ENCODE data around the gene TYROBP. TPM values are rescaled to one million over a fixed set of nuclear protein-coding genes. Genes with fewer than 3 reads are reported as not detected.

TYROBP gene
- total and polyA plus RNA-seq, 2 of the 8 experiments (the other 6 are each of a cell fraction or from before 2014, with no cell fraction given) = 0.18 TPM; not detected in 1

DNA sequence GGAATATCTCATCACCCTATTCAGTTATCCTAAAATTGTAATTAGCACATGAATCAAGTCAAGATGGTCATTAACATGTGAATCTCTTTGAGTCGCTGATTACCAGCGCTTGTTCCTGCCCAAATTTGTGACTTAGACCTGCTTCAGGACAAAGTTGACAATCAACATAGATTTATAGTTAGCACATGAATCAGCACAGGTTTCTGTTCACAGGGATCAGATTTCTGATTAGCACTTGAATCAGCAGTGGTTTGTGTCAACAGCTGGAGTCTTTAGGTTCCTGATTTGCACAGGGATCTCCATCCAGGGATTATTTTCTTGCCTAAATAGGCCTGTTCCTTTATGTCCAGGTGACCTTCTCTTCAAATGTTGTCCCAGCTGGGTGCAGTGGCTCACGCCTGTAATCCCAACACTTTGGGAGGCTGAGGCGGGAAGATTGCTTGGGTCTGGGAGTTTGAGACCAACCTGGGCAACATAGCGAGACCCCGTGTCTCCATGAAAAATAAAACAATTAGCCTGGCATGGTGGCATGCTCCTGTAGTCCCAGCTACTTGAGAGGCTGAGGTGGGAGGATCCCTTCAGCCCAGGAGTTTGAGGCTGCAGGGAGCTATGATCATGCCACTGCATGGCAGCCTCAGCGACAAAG is 24.3 kb upstream of the TYROBP start:
- H4K20me1 ChIP-seq (replicated peaks in 1 of 2; ENCODE audit: control insufficient read depth in 1 of 2, insufficient read depth in 2 of 2, low read length in 2 of 2) = no peaks in the 10 kb centered on the region
- no peak overlapping the region for H4K91ac ChIP-seq (replicated peaks; ENCODE audit: insufficient read length, low read length)
- H2BK20ac ChIP-seq (ENCODE audit: low read length) = no peak overlapping the region
- CTCF ChIA-PET (ENCODE audit: partially characterized antibody) = interaction anchor here (0.5 to 3.3 kb wide), 11 partner anchors 11 to 328 kb away, joined by 3 to 13 read pairs (median 4); partner anchors contain the start of gene KIRREL2
- no peak overlapping the region for H3K56ac ChIP-seq (replicated peaks; ENCODE audit: insufficient read length, low read depth, low read length)
- H2BK15ac ChIP-seq (ENCODE audit: low read length) = no peak overlapping the region; the same call in 1 of the 2 replicates
- H3K9me3 ChIP-seq (ENCODE audit: insufficient read depth in 2 of 2, low read depth in 1 of 2, low read length in 1 of 2) = no peaks in the 10 kb centered on the region
- peak overlapping the region; percentile 5 to 63 for H3K4me2 ChIP-seq (ENCODE audit: insufficient read depth in 1 of 2, low read depth in 2 of 2, low read length in 2 of 2)
- H2BK12ac ChIP-seq (ENCODE audit: low read depth, low read length) = 0 out of 2 replicates have a peak overlapping the region, but pooled peaks have one; percentile 10
- H3K4ac ChIP-seq (replicated peaks; ENCODE audit: insufficient read length, low read depth, low read length) = no peak overlapping the region
- H3K14ac ChIP-seq (ENCODE audit: insufficient read length) = no peak overlapping the region
- peak overlapping the region; percentile 87; the same call in 1 of the 2 replicates for H2BK5ac ChIP-seq (ENCODE audit: low read depth, low read length)
- H3K18ac ChIP-seq (ENCODE audit: extremely low read depth, low read length) = no peak overlapping the region; the same call in none of the 2 replicates
- H3K27ac ChIP-seq (ENCODE audit: low read depth, low read length) = peak overlapping the region; percentile 3; the same call in 1 of the 2 replicates
- peaks cover 0 to 3% of the 10 kb centered on the region in 2 experiments; a peak in 1 of 4 replicates for H3K79me2 ChIP-seq (ENCODE audit: control insufficient read depth in 1 of 2, insufficient read depth in 2 of 2, low read length in 2 of 2)
- peak overlapping the region in 1 of 4 experiments; percentile 43; a peak in 2 of 8 replicates for H3K4me3 ChIP-seq (ENCODE audit: extremely low read depth in 1 of 4, insufficient read depth in 2 of 4, low read depth in 3 of 4, low read length in 4 of 4)
- no peak overlapping the region for H4K8ac ChIP-seq (ENCODE audit: extremely low read depth, insufficient read depth, low read length)
- H3K4me1 ChIP-seq (replicated peaks in 1 of 4; ENCODE audit: control insufficient read depth in 3 of 4, insufficient read depth in 4 of 4, low read length in 3 of 4) = peaks cover 0 to 18% (median 3%) of the 10 kb centered on the region in 4 experiments; a peak in 4 of 7 replicates
- TF ChIP-seq SRF (IDR thresholded peaks at IDR 0.05; ENCODE audit: low read depth, low read length) (no peak), KDM4A (IDR thresholded peaks at IDR 0.05; ENCODE audit: low read depth, low read length, severe bottlenecking) (no peak), SP1 (IDR thresholded peaks at IDR 0.05; ENCODE audit: low read depth, low read length) (0 out of 2 replicates have a peak, but pooled peaks have one; percentile 31), MAFK (IDR thresholded peaks at IDR 0.05; ENCODE audit: low read depth, low read length) (no peak), SP2 (IDR thresholded peaks at IDR 0.05; ENCODE audit: low read length) (no peak)
- no peaks in the 10 kb centered on the region for H3K27me3 ChIP-seq (replicated peaks in 1 of 4; ENCODE audit: control insufficient read depth in 3 of 4, extremely low read depth in 1 of 4, insufficient read depth in 3 of 4, low read length in 3 of 4)
- POLR2A ChIA-PET (ENCODE audit: partially characterized antibody) = interaction anchor here (0.7 to 2.5 kb wide), 4 partner anchors 29 to 62 kb away, joined by 3 to 6 read pairs (median 4); no protein-coding TSS in a partner anchor
- no peak overlapping the region; the same call in 1 of the 2 replicates for H2AFZ ChIP-seq (ENCODE audit: low read length)
- no peak overlapping the region for H2AK5ac ChIP-seq (ENCODE audit: low read depth, low read length)
- no peak overlapping the region for H3K23ac ChIP-seq (ENCODE audit: insufficient read length)
- DNase-seq (ENCODE audit: low read depth in 1 of 2, low spot score in 2 of 2) (no peak), FAIRE-seq (no peak)
- H3K79me1 ChIP-seq (ENCODE audit: low read depth, low read length) = no peaks in the 10 kb centered on the region
- H4K5ac ChIP-seq (ENCODE audit: insufficient read length, low read depth, low read length) = no peak overlapping the region
- WGBS, 2 experiments (ENCODE audit: extremely low coverage in 1 of 2, insufficient coverage in 1 of 2, insufficient read length in 1 of 2, insufficient replicate concordance in 2 of 2, low coverage in 1 of 2, low lambda C conversion rate in 2 of 2, missing lambda C conversion rate in 1 of 2) = 42% methylated on average over 6 of the region's 7 CpGs; no CpG with 5 or more reads in 1 of the 2 experiments
- H3K36me3 ChIP-seq (ENCODE audit: control insufficient read depth in 2 of 4, insufficient read depth in 4 of 4, low read length in 3 of 4) = no peaks in the 10 kb centered on the region
- H2BK120ac ChIP-seq (replicated peaks; ENCODE audit: low read depth, low read length) = peak overlapping the region; percentile 33
- no peak overlapping the region for H3K9ac ChIP-seq (replicated peaks in 1 of 4; ENCODE audit: extremely low read depth in 1 of 4, low read depth in 3 of 4, low read length in 3 of 4)
- H3K23me2 ChIP-seq (ENCODE audit: low read depth, low read length) = peaks cover 5% of the 10 kb centered on the region; the same call in 1 of the 2 replicates

Data from H1 (cell line).